GM18909 (cell line): ENCODE results near the gene APOBR.
"Not testable (repeated sequence)": the region's sequence is repeated elsewhere in the genome, so short reads cannot be mapped to it uniquely, and the experiment has no call there.

Source experiments
- ATAC-seq: cut with Tn5 transposase; IDR thresholded peaks from one replicate; pipeline ENCODE4 v1.9.1; 2021; ENCODE audit warnings: mild to moderate bottlenecking; ENCODE audit not compliant: unreplicated experiment, poor library complexity

APOBR gene

GRCh38 chr16:28494121-28494851 lies at the start of gene APOBR:
Gene APOBR, plus strand, starts transcription at chr16:28494643. Its CDS starts 39 bp downstream, at chr16:28494682.
- ATAC-seq, result peak; percentile 43

- ATAC-seq, result not testable (repeated sequence)
Observed at GRCh38 chr16:28446388-28446787, 48.1 kb upstream of the APOBR start.

- ATAC-seq, result not testable (repeated sequence)
Observed at GRCh38 chr16:28447081-28447480, 47.4 kb upstream of the APOBR start.

- ATAC-seq, result no peak
Observed at GRCh38 chr16:28473714-28474265, 20.7 kb upstream of the APOBR start.

- no peak for ATAC-seq
Observed at GRCh38 chr16:28475221-28475620, 19.2 kb upstream of the APOBR start.

- ATAC-seq, result no peak
Observed at GRCh38 chr16:28477311-28477920, 17.0 kb upstream of the APOBR start.

GRCh38 chr16:28478506-28479180 lies 15.8 kb upstream of the APOBR start:
- no peak for ATAC-seq

GRCh38 chr16:28482026-28482425 lies 12.4 kb upstream of the APOBR start:
- no peak for ATAC-seq

GRCh38 chr16:28483361-28483760 lies 11.1 kb upstream of the APOBR start:
- not testable (repeated sequence) for ATAC-seq

GRCh38 chr16:28486266-28486665 lies 8.2 kb upstream of the APOBR start:
- ATAC-seq, result no peak

GRCh38 chr16:28491230-28491969 lies 3.0 kb upstream of the APOBR start:
- ATAC-seq, result peak; percentile 9

GRCh38 chr16:28491970-28492474 lies 2.4 kb upstream of the APOBR start, which contains the start of gene CLN3:
Gene CLN3, minus strand, starts transcription at chr16:28492074. Its CDS starts 315 bp downstream, at chr16:28491759.
- ATAC-seq, result peak; percentile 77

- ATAC-seq, result no peak
Observed at GRCh38 chr16:28492511-28492910, 1.9 kb upstream of the APOBR start.

- ATAC-seq, result no peak
Observed at GRCh38 chr16:28495098-28495793, 803 bp downstream of the APOBR start.

GRCh38 chr16:28495795-28496749 lies 1.6 kb downstream of the APOBR start:
- ATAC-seq, result no peak

GRCh38 chr16:28496844-28497243 lies 2.4 kb downstream of the APOBR start:
- ATAC-seq, result no peak

- ATAC-seq, result no peak
Observed at GRCh38 chr16:28497386-28497785, 2.9 kb downstream of the APOBR start.

GRCh38 chr16:28497861-28498599 lies 3.6 kb downstream of the APOBR start:
- ATAC-seq, result no peak
